Measurements from ENCODE around the gene CASP8AP2. TPM values are rescaled to one million over a fixed set of nuclear protein-coding genes. Genes with fewer than 3 reads are reported as not detected.

The CASP8AP2 gene
- total and polyA plus RNA-seq, 2 of the 13 experiments (the other 11 are each of a cell fraction or from before 2014, with no cell fraction given): 5.7 to 13.5 TPM

DNA sequence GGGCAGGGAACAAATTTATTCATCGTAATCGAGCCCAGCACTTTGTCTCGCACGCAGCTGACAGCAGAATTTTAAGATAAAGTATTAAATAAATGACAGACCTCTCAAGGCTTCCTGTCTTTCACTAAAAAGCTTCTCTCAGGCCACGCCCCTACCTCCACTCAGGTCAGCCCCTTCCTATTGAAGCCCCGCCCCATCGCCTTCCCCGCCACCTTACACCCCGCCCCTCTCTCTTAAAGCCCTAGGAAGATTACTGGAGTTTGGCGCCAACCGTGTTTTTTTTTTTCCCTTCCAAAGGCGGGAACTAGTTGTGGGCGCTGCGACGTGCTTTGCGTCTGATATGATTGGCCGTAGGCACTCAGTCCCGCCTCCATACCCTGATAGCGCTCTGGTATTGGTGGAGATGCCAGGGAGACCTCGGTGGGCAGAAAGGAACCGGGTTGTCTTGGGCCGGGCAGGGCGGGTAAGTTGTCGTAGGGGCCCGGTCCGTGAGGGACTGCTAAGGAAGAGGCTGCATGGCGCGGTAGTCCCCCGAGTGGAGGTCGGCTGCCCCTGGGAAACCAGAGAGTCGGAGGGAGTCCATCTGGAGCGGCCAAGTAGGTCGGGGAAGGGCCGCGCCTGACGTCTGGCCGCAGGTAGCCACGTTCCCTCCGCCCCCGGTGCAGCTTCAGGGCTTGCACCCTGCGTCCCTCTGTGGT, at the start of gene CASP8AP2 (continued):
- TF ChIP-seq ZNF264 (CRISPR knock-in tag; IDR thresholded peaks at IDR 0.05): no peak
- no peak; the same call in 1 of the 2 replicates for TF ChIP-seq ZNF558 (CRISPR knock-in tag; IDR thresholded peaks at IDR 0.05; ENCODE audit: borderline replicate concordance)
- TF ChIP-seq, protein P1, sequence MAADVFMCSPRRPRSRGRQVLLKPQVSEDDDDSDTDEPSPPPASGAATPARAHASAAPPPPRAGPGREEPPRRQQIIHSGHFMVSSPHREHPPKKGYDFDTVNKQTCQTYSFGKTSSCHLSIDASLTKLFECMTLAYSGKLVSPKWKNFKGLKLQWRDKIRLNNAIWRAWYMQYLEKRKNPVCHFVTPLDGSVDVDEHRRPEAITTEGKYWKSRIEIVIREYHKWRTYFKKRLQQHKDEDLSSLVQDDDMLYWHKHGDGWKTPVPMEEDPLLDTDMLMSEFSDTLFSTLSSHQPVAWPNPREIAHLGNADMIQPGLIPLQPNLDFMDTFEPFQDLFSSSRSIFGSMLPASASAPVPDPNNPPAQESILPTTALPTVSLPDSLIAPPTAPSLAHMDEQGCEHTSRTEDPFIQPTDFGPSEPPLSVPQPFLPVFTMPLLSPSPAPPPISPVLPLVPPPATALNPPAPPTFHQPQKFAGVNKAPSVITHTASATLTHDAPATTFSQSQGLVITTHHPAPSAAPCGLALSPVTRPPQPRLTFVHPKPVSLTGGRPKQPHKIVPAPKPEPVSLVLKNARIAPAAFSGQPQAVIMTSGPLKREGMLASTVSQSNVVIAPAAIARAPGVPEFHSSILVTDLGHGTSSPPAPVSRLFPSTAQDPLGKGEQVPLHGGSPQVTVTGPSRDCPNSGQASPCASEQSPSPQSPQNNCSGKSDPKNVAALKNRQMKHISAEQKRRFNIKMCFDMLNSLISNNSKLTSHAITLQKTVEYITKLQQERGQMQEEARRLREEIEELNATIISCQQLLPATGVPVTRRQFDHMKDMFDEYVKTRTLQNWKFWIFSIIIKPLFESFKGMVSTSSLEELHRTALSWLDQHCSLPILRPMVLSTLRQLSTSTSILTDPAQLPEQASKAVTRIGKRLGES (CRISPR knock-in tag; IDR thresholded peaks at IDR 0.05; ENCODE audit: borderline replicate concordance): no peak
- peak; percentile 81 for TF ChIP-seq GABPB1 (CRISPR knock-in tag; IDR thresholded peaks at IDR 0.05)
- TF ChIP-seq, protein P2, sequence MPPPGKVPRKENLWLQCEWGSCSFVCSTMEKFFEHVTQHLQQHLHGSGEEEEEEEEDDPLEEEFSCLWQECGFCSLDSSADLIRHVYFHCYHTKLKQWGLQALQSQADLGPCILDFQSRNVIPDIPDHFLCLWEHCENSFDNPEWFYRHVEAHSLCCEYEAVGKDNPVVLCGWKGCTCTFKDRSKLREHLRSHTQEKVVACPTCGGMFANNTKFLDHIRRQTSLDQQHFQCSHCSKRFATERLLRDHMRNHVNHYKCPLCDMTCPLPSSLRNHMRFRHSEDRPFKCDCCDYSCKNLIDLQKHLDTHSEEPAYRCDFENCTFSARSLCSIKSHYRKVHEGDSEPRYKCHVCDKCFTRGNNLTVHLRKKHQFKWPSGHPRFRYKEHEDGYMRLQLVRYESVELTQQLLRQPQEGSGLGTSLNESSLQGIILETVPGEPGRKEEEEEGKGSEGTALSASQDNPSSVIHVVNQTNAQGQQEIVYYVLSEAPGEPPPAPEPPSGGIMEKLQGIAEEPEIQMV (CRISPR knock-in tag; IDR thresholded peaks at IDR 0.05; ENCODE audit: low read depth): no peak
- no peak for TF ChIP-seq CEBPG (CRISPR knock-in tag; IDR thresholded peaks at IDR 0.05)
- no peak for TF ChIP-seq ZNF441 (CRISPR knock-in tag; IDR thresholded peaks at IDR 0.05; ENCODE audit: borderline replicate concordance)
- no peak for TF ChIP-seq MZF1 (CRISPR knock-in tag; IDR thresholded peaks at IDR 0.05; ENCODE audit: borderline replicate concordance)
- TF ChIP-seq RBAK (CRISPR knock-in tag; IDR thresholded peaks at IDR 0.05): no peak
- TF ChIP-seq, protein P3, sequence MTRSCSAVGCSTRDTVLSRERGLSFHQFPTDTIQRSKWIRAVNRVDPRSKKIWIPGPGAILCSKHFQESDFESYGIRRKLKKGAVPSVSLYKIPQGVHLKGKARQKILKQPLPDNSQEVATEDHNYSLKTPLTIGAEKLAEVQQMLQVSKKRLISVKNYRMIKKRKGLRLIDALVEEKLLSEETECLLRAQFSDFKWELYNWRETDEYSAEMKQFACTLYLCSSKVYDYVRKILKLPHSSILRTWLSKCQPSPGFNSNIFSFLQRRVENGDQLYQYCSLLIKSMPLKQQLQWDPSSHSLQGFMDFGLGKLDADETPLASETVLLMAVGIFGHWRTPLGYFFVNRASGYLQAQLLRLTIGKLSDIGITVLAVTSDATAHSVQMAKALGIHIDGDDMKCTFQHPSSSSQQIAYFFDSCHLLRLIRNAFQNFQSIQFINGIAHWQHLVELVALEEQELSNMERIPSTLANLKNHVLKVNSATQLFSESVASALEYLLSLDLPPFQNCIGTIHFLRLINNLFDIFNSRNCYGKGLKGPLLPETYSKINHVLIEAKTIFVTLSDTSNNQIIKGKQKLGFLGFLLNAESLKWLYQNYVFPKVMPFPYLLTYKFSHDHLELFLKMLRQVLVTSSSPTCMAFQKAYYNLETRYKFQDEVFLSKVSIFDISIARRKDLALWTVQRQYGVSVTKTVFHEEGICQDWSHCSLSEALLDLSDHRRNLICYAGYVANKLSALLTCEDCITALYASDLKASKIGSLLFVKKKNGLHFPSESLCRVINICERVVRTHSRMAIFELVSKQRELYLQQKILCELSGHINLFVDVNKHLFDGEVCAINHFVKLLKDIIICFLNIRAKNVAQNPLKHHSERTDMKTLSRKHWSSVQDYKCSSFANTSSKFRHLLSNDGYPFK (CRISPR knock-in tag; IDR thresholded peaks at IDR 0.05; ENCODE audit: borderline replicate concordance): peak; percentile 27; the same call in 1 of the 2 replicates
- peak; percentile 49; the same call in 1 of the 2 replicates for TF ChIP-seq SRF (IDR thresholded peaks at IDR 0.05; ENCODE audit: low read depth, low read length)
- TF ChIP-seq BORCS8-MEF2B (CRISPR knock-in tag; IDR thresholded peaks at IDR 0.05): peak; percentile 60; the same call in 1 of the 2 replicates
- TF ChIP-seq, protein P4, sequence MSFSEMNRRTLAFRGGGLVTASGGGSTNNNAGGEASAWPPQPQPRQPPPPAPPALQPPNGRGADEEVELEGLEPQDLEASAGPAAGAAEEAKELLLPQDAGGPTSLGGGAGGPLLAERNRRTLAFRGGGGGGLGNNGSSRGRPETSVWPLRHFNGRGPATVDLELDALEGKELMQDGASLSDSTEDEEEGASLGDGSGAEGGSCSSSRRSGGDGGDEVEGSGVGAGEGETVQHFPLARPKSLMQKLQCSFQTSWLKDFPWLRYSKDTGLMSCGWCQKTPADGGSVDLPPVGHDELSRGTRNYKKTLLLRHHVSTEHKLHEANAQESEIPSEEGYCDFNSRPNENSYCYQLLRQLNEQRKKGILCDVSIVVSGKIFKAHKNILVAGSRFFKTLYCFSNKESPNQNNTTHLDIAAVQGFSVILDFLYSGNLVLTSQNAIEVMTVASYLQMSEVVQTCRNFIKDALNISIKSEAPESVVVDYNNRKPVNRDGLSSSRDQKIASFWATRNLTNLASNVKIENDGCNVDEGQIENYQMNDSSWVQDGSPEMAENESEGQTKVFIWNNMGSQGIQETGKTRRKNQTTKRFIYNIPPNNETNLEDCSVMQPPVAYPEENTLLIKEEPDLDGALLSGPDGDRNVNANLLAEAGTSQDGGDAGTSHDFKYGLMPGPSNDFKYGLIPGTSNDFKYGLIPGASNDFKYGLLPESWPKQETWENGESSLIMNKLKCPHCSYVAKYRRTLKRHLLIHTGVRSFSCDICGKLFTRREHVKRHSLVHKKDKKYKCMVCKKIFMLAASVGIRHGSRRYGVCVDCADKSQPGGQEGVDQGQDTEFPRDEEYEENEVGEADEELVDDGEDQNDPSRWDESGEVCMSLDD (CRISPR knock-in tag; IDR thresholded peaks at IDR 0.05; ENCODE audit: borderline replicate concordance): no peak
- TF ChIP-seq ZNF788 (CRISPR knock-in tag; IDR thresholded peaks at IDR 0.05; ENCODE audit: borderline replicate concordance): peak; percentile 47; the same call in 1 of the 2 replicates
- TF ChIP-seq, protein P5, sequence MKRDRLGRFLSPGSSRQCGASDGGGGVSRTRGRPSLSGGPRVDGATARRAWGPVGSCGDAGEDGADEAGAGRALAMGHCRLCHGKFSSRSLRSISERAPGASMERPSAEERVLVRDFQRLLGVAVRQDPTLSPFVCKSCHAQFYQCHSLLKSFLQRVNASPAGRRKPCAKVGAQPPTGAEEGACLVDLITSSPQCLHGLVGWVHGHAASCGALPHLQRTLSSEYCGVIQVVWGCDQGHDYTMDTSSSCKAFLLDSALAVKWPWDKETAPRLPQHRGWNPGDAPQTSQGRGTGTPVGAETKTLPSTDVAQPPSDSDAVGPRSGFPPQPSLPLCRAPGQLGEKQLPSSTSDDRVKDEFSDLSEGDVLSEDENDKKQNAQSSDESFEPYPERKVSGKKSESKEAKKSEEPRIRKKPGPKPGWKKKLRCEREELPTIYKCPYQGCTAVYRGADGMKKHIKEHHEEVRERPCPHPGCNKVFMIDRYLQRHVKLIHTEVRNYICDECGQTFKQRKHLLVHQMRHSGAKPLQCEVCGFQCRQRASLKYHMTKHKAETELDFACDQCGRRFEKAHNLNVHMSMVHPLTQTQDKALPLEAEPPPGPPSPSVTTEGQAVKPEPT (CRISPR knock-in tag; IDR thresholded peaks at IDR 0.05; ENCODE audit: low read depth): no peak
- no peak for TF ChIP-seq NONO (IDR thresholded peaks at IDR 0.05)
- peak; percentile 65 for TF ChIP-seq NONO (CRISPR knock-in tag; conservative IDR thresholded peaks at IDR 0.05)

Data from HepG2 (cell line).